NCI-H1105 (cell line): Measurements from ENCODE around the gene FMN2.

Experiments
- DNase-seq: peaks from one replicate; lab custom pipeline; 2025; lab: John Stamatoyannopoulos, UW

The FMN2 gene

GRCh38 chr1:240098534-240098933 is 6.9 kb downstream of the FMN2 start:
- no peak for DNase-seq

- no peak for DNase-seq
Observed at GRCh38 chr1:240099329-240099728, 7.6 kb downstream of the FMN2 start.

- no peak for DNase-seq
Observed at GRCh38 chr1:240099748-240100147, 8.1 kb downstream of the FMN2 start.

GRCh38 chr1:240100371-240100934 is 8.8 kb downstream of the FMN2 start:
- DNase-seq = no peak

- DNase-seq = no peak
Observed at GRCh38 chr1:240101306-240101705, 9.6 kb downstream of the FMN2 start.

- DNase-seq = no peak
Observed at GRCh38 chr1:240101737-240102136, 10.1 kb downstream of the FMN2 start.

- DNase-seq = no peak
Observed at GRCh38 chr1:240104672-240105071, 13.0 kb downstream of the FMN2 start.

GRCh38 chr1:240107058-240107684 is 15.5 kb downstream of the FMN2 start:
- DNase-seq = no peak

- DNase-seq = no peak
Observed at GRCh38 chr1:240109130-240109529, 17.4 kb downstream of the FMN2 start.

- DNase-seq = no peak
Observed at GRCh38 chr1:240109920-240110636, 18.4 kb downstream of the FMN2 start.

GRCh38 chr1:240111558-240111957 is 19.9 kb downstream of the FMN2 start:
- DNase-seq = no peak

- no peak for DNase-seq
Observed at GRCh38 chr1:240114222-240114621, 22.5 kb downstream of the FMN2 start.

GRCh38 chr1:240115831-240116230 is 24.1 kb downstream of the FMN2 start:
- no peak for DNase-seq

GRCh38 chr1:240116831-240117769 is 25.4 kb downstream of the FMN2 start:
- no peak for DNase-seq

- DNase-seq = no peak
Observed at GRCh38 chr1:240117930-240118329, 26.2 kb downstream of the FMN2 start.

- peak; percentile 61 for DNase-seq
Observed at GRCh38 chr1:240122639-240123613, 31.2 kb downstream of the FMN2 start.

- no peak for DNase-seq
Observed at GRCh38 chr1:240126821-240127220, 35.1 kb downstream of the FMN2 start.

- no peak for DNase-seq
Observed at GRCh38 chr1:240128366-240128765, 36.7 kb downstream of the FMN2 start.

- DNase-seq = no peak
Observed at GRCh38 chr1:240134113-240134512, 42.4 kb downstream of the FMN2 start.

GRCh38 chr1:240134596-240134995 is 42.9 kb downstream of the FMN2 start:
- DNase-seq = no peak

- no peak for DNase-seq
Observed at GRCh38 chr1:240136402-240136801, 44.7 kb downstream of the FMN2 start.
